GM20431 (cell line): ENCODE data around the gene KCNAB2.

Source experiments
- in situ Hi-C: fragments of 300-500 bp; cut with MseI, MboI; formaldehyde crosslinking; loops from one replicate; pipeline ENCODE4 v1.15.0; 2020; ENCODE audit warnings: low sequenced_read_pairs; ENCODE audit not compliant: unreplicated experiment

Gene KCNAB2

DNA sequence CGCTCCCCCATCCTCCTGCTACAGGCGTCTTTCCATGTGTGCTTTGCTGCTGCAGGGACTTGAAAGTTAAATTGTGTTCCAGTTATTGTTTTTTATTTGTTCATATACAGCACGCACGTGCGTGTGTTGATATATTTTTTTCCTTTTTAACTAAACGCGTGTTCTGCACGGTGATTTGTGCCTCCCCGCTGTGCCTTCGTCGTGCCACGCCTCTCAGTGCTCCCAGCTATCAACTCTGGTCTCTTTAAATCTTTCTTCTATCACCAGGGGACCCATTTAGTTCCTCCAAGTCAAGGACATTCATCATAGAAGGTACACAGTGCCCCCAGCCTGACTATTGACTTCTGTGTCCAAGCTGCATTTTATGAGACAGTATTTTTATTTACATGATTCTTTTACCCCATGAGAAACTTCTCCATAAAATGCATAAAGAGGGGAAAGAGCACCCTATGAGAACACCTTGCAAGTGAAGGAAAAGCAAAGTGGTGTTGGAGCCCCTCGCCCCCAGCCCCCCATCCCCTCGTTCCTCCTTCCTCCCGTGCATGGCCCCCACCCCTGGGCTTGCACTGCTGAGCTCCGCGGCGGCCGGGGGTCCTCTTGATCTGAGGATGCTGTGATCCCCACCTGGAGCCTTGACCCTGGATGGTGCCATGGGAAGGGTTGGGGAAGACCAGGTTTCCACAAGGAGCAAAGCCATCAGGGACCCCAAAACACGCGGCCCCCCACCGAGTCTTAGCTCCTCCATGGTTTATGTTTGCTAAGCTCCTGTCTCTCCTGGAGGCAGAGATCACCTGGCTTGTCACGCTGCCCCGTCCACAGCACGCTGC is 45.5 kb downstream of the KCNAB2 start:
- in situ Hi-C loops = no loop called here

GRCh38 chr1:6091823-6092109 is 46.1 kb downstream of the KCNAB2 start:
- in situ Hi-C loops = no loop called here

DNA sequence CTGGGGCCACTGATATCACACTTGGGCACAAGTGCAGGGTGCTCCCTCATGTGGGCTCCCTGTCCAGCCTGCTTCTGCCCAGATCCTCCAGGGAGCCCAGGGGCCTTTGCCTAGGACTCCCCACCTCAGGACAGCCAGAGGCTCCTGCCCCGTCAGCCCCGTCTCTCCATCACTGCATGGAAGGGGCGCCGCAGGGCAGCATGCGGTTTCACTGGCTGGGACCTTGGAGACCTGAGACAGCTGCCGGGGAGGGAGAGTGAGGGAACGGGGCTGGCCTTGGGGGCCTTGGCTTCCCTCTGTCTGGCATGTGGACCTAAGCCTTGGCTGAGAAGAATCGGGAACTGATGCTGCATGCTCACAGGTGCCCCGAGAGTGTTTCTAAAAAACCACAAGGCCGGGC is 46.5 kb downstream of the KCNAB2 start:
- in situ Hi-C loops = no loop called here

GRCh38 chr1:6093071-6093470 is 47.4 kb downstream of the KCNAB2 start:
- in situ Hi-C loops = no loop called here

GRCh38 chr1:6093611-6094010 is 47.9 kb downstream of the KCNAB2 start:
- in situ Hi-C loops = no loop called here

DNA sequence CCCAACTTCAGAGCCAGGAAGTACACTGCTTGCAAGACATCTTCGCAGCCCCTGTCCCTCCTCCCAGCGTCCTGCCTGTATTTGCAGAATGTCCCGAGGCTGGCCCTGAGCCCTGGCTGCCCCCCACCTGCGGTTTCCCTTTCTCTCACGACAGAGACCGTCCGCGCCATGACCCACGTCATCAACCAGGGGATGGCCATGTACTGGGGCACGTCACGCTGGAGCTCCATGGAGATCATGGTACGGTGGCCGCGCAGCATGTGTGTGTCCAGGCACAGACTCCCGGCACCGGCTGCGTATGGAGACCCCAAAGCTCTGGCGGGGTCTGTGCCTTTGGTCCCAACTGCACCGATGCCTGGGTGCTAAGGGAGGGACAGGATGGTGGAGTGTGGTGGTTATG is 48.6 kb downstream of the KCNAB2 start:
- in situ Hi-C loops = no loop called here

GRCh38 chr1:6094801-6095505 is 49.3 kb downstream of the KCNAB2 start:
- in situ Hi-C loops = no loop called here

DNA sequence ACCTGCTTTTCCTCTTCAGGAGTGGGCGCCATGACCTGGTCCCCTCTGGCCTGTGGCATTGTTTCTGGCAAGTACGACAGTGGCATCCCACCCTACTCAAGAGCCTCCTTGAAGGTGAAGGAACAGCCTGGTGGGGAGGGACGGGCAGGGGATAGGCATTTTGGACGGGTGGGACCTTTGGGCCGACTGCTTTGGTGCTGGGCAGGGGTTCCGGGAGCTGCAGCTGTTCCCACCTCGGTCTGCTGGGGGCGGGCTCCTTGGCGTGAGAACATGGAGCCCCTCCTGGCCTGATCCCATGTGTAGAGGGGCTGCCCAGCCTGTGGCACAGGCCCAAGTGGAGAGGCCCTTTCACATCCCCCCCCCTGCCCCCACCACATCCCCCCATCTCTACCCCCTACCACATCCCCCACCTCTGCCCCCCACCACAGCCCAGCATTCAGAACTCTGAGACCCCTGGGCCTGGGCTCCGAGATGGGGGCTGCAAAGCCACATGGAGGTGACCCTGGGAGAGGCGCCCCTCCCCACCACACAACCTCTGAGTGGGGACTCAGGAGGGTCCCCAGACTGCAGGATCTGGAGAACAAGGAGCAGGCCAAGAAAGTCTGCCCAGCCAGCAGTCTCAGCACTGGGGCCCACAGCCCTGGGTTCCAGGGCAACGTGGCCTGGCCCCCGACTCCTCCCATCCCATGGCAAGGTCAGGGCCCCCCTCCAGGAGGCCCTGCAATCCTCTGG is 50.0 kb downstream of the KCNAB2 start:
- in situ Hi-C loops = no loop called here

GRCh38 chr1:6096243-6097116 is 50.8 kb downstream of the KCNAB2 start:
- in situ Hi-C loops = no loop called here

- in situ Hi-C loops = no loop called here
Measured at GRCh38 chr1:6097117-6097595, 51.5 kb downstream of the KCNAB2 start.

- in situ Hi-C loops = no loop called here
Measured at GRCh38 chr1:6097824-6098223, 52.1 kb downstream of the KCNAB2 start.

- in situ Hi-C loops = no loop called here
Measured at GRCh38 chr1:6098303-6099215, 52.9 kb downstream of the KCNAB2 start.

GRCh38 chr1:6099297-6099696 is 53.6 kb downstream of the KCNAB2 start:
- in situ Hi-C loops = no loop called here

DNA sequence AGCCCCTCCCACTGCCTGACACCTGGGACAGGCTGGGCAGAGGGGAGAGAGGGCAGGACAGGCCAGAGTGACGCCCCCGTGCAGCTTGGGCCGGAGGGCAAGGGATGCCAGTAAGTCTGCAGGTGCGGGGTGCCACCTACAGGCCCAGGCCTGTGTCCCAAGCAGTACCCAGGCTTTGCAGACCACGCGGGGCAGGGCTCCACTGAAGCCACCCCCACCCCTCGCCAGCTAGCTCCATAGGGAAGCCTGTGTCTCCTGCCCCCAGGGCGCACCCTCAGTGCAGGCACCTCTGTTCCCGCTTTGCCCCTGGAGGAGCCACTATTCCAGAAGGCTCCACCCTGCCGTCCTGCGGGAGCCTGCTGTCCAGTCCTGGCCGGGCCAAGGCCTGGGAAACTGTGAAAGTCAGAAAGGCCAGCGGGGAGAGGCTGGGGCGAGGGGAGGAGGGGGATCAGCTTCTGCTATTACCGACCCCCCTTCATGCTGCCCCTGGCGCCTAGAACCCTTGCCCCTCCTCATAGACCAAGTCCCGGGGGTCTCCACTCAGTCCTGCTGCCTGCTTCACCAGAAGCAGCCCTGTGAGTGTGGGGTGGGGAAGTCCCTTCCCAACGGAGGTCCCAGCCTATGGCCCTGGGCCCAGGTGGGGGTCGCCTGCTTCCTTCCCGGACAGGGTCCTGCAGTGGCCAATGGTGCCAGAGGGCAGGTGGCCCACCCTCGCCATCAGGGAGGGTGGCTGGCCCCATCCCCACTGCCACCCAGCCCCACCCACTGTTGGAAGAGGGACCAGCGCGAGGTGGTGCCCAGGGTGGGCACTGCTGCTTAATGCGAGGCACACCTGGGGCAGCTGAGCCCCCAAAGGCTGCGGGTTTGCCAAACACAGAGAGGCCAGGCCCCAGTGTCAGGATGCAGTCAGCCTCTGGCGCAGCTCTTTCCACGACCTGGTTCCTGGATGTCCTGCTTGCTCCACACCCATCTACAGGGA is 54.4 kb downstream of the KCNAB2 start:
- in situ Hi-C loops = no loop called here

DNA sequence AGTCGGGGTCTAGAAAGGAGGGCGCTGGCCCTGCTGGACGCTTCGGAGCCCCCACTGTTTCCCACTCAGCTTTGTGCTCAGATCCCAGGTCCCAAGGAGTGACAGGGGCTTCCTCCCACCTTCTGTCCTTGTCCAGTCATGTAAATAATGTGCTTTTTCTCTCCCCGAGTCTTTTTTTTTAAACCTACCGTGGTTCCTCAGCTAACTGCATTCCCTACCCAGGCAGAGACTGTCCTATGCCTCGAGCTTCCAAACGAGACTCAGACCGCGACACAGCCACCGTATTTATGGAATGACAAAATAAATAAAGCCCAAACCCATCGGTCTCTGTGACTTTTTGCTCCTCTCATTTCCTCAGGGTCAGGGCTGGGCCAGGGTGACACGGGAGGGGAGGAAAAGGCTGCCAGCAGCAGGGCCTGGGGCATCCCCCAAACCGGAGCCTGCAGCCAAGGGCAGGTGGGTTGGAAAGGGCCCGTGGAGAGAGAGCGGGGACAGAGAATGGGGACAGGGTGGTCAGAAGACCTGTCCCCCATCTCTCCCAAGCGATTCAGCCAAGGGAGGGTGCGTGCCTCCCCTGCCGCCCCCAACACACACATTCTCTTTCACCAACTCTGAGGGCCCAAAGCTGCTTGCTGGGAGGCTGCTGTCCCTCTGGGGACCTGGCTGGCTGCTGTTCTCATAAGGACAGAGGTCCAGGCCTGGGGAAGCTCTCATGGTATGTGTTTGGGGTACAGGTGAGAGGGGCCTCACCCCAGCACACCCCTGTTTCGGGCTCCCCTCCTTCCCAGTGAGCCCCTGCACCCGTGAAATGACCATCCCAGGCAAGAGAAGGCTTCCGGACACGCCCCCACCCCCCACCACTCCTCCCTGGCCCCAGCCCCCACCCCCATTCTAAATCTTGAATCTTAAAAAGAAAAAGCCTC is 55.4 kb downstream of the KCNAB2 start:
- in situ Hi-C loops = no loop called here

DNA sequence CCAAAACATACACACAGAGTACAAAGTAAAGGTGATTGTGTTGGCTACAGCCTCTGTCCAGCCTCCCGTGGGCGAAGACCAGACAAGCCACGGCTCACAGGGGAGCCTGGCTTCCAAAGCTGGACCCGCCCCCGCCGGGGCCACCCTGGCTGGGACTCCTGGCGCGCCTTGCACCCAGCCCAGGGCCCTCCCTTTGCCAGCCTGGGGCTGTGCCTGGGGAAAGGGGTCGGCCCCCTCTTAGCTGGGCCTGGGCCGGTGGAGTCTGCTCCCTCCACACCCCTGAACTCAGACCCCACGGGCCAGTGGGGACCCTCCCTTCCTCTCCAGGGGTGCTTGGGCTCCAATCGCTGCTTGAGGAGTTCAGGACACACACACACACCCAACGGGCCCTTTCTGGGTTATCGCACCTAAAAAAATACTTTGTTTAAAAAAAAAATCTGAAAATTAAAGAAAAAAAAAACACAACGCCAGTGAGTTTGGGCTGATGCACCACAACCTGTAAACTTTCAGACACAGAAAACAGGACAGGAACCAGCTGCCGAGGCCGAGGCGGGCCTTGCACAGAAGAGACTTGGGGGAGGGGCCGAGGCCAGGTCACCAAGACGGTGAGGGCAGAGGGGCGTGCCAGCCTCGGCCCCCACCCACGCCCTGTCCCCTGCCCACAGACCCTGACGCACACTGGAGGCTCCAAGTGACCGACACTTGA is 56.3 kb downstream of the KCNAB2 start:
- in situ Hi-C loops = no loop called here

DNA sequence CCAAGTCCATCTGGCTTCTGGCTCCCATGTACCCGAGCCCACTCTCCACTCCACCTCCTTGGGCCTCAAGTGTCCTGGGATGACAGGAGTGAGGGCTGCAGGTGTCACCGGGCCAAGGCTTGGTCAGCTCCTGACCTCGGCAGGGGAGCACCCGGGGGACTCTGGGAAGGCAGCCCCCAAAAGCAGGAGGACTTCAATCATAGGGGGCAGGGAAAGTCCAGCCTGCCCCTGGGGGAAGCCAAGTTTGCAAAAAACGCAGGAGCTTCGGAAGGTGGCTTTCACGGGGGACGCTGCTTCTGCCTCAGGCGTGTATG is 56.8 kb downstream of the KCNAB2 start:
- in situ Hi-C loops = no loop called here
